Fibroblast of peridontal ligament (primary cell): ENCODE results near the gene GNA12.
A peak's percentile ranks its signal among the peaks of the same experiment; 100 is the strongest.

Source experiments
- DNase-seq: peaks from one replicate; pipeline ENCODE4 v3.0.0-alpha.2; 2010; ENCODE audit errors: extremely low read depth

Gene GNA12

DNA sequence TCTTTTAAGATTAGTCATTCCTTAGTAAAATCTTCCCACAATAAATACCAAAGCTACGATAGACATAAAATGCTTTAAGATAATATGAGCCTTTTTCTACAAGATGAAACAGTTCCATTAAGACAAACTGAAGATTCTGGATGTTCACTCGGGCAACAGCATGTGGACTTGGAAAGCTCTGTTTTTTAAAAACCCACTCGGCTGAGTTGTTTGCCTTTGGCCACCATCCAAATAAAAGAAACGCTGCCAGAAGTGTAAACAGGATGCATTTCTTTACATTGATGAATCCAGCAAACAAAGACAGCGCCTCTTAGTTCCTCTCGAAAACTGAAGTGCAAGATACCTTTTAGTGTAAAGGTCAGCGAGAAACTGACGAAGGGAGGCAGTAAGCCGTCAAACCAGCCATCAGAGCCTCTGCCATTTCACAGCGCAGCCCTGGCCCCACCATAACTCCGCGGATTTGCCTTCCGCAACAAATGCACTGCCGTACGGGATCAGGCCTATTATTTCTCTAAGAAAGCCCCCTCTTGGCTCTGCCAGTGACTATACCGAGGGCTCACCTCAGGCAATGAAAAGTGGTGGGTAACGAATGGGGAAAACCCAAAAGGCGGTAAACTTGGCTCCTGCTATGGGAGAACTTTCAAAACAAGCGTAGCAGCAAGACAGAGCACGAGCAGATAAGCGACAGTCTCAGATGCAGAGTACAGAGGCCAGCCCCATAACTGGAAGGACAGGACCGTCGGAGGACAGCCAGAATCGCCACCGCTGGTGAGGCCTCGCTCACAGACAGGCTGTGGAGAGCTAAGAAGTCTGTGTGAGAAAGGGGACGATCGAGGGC lies 41.4 kb downstream of the GNA12 start:
- DNase-seq = peak; percentile 39

DNA sequence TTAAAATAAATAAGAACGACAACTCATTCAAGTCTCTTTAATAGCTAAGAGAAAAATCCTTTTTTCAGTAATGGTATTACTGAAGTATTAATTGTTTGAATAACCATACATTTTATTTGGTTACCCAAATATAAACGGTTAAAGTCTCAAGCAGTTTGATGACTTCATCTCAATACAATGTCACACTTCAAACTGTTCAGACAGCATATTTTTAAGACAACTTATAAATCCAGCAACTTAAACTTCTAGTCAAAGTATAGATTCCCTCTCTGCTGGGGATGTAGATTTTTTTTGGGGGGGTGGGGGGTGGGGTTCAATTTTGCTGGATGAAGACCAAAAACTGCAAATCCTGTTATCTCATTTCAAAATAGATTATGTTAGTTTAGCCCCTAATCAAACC lies 42.0 kb downstream of the GNA12 start:
- peak; percentile 44 for DNase-seq

DNA sequence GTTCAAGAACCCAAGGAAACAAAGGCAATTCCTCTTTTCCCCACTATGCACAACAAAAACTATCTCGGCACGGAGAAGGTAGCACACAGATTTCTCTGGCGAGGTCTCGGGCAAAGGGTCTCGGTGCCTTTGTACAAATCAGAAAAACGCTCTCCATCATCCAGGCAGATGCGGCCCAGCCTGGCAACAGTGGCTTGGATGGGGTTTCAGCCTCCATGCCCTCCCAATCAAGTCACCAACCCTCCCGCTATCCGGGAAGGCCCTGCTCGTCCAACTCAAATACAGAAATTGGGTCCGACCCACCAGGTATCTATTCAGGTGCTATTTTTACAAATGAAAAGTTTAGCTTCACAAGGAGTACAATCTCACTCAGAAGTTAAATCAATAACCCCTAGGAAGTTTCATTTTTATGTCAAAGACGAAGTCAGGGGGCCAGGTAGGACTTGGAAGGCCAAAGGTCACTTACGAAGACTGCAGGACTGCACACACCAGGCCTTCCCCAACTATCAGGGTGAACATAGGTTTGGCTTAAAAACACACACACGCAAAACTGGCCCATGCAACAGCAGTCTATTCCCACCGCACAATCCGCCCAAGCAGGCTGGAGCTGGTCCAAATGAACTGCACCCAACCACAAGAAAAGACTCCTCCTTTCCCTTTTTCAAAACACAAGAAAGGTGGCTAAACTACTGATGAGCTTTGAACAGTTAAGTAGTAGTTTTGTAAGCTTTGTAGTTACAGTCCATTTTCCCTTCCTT lies 43.0 kb downstream of the GNA12 start:
- DNase-seq = peak; percentile 61

DNA sequence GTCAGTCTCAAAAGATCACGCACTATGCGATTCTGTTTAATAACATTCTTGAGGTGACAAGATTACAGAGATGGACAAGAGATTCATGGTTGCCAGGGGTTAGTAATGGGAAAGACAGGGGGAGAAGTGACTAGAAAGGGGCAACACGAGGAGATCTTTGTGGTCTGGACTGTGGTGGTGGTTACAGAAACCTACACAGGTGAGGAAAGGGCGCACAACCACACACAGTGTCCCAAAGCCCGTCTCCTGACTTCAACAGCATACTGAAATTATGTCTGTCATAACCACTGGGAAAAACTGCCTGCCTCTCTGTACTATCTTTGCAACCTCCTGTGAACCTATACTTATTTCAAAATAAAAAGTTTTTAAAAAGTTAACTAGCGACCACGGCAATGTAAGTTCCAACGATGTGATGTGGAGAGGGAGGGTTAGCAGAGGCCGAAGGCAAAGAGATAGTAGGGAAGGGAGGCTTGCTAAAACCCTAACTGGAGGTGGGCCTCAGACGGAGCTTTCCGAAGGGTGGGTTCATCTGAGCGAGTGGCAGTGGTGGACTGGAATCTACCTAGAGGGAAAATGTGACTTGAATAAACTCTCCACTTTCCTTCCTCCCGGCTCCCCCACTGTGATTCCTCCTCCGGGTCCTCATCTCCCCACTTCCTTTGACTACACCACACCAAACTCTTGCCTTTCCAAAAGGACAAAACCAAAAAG lies 43.7 kb downstream of the GNA12 start:
- DNase-seq = no peak

DNA sequence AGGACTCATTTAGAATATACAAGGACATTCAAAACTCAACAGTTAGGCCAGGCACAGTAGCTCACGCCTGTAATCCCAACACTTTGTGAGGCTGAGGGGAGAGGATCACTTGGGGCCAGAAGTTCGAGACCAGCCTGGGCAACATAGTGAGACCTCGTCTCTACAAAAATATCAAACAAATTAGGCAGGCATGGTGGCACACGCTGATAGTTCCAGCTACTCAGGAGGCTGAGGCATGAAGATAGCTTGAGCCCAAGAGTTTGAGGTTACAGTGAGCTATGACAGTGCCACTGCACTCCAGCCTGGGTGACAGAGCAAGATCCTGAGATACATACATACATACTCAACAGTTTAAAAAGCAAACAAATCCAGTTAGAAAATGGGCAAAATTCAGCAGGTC lies 44.9 kb downstream of the GNA12 start:
- DNase-seq = no peak

DNA sequence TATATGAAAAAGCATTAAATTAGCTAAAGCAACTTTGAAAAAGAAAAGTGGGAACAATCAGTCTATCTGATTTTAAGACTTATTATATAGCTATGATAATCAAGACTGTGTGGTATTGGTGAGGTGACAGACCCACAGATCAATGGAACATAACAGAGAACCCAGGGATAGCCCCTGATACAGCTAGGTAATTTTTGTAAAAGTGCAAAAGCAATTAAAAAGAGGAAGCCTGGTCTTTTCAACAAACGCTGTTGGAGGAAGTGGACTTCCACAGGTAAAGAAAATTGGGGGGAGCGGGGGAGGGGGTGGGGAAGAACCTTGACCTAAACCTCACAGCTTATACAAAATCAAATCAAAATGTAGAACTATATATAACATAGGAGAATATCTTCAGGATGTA lies 45.4 kb downstream of the GNA12 start:
- no peak for DNase-seq

DNA sequence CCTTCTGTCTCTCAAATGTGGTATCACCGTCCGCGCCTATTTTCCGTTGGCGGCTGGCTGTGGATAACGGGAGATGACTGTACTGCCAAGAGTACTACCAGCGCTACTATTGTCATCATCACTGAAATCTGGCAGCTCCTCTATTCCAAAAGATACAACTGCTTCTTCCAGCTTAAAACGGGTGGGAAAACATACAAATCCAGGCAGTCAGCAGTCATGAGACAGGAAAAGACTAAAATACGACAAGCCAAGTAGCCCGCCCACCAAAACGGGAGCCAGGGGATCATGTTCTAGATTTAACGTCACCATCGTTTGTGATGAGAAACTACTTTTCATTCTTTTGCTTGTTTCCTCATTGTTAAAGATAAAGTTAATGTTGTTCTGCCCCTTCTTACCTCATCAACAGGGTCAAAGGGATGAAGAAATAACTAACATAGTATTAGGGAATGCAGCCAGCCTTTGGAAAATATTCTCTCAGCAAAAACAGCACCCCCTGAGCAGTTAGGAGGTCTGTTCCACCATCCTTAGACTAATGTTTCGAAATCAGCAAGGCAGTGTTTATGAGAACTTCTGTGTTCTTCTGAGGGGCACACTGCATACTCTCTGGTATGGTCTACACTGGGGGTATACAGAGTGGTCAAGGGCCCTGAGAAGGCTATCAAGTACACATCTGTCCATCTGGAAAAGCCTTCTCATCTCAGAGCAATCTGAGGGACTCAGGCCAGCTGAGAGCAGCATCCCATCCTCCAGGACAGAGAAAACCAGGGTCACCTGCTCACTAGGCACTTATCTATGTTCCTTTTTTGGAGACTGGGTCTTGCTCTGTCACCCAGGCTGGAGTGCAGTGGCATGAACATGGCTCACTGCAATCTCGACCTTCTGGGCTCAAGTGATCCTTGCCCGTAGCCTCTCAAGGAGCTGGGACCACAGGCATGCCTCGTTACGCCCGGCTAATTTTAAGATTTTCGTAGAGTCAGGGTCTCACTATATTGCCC lies 47.5 kb downstream of the GNA12 start:
- peak; percentile 84 for DNase-seq

DNA sequence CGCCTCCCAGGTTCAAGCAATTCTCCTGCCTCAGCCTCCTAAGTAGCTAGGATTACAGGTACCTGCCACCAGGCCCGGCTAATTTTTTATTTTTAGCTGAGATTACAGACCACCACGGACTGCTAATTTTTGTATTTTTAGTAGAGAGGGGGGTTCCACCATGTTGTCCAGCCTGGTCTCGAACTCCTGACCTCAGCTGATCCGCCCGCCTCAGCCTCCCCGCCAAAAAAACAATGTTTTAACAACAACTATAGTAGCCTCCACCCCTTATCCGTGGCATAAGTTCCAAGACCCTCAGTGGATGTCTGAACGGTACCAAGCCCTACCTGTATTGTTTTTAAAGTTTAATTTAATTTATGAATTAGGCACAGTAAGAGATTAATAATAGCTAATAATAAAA lies 48.2 kb downstream of the GNA12 start:
- DNase-seq = no peak

DNA sequence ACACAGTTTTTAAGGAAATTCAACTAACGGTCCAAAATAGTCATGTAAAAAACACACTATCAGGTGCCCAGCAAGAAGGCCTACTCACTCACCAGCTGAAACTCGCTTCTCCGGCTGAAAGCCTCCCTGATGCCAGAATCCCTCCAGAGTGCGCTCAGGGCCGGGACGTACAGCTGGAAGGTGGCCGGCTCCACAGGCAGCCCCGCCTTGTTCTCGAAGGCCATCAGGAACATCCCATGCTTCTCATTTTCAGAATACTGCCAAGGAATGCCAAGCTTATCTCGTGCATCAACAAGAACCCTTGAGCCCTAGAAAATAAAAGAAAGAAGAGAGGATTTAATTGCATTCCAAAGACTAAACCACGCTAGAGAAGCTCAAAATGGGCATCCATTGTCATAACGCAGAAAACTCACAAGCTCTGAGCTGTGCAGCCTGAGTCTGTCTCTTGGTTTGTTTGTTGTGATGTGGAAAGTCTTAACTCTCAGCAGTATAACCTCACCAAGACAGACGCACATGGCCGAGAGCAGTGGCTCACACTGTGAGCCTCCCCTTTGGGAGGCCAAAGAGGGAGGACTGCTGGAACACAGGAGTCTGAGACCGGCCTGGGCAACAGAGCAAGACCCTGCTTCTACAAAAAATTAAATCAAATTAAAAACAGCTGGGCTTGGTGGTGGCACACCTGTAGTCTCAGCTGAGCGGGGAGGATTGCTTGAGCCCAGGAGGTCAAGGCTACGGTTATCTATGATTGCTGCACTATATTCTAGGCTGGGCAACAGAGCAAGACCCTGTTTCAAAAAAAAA lies 49.1 kb downstream of the GNA12 start:
- no peak for DNase-seq

DNA sequence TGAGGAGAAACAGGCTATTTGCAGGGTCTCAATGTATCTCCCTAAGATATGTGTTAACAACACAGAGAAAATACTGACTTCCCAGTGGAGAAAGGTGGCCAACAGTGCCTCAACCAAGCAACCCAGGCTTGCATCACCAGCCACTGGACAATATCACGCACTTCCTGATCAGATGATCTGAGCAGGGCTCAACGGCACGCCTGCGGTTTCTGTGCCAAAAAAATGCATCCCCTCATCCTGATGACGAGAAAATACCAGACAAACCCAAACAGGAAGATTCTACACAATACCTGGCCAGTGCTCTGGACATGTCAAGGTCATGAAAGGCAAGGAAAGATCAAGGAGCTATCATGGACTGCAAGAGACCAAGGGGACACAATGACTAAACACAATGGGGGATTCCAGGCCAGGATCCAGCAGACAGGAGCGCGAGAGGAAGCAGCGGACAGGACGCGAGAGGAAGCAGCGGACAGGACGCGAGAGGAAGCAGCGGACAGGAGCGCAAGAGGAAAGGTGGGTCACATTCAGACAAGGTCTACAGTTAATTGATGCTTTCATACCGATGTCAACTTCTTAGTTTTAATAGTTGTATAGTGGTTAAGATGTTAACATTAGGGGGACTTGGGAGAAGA lies 51.1 kb downstream of the GNA12 start:
- DNase-seq = no peak

DNA sequence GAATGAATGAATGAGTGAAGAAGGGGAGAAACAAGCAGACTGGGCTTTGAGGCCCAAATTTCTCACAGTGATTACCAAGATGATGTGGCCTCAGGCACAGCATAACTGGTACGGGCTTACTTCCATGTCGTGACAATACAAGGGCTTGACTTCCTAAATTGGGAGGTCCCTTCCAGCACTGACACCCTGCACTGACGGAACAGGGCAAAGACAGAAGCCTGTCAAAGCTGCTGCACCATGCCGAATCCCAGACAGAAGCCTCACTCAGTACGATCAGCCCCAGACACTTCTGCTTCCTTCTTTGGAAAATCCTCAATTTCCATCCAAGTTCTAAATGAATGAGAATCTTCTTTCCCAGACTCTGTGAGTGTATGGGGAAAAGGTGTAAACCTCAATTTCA lies 51.9 kb downstream of the GNA12 start:
- DNase-seq = no peak

DNA sequence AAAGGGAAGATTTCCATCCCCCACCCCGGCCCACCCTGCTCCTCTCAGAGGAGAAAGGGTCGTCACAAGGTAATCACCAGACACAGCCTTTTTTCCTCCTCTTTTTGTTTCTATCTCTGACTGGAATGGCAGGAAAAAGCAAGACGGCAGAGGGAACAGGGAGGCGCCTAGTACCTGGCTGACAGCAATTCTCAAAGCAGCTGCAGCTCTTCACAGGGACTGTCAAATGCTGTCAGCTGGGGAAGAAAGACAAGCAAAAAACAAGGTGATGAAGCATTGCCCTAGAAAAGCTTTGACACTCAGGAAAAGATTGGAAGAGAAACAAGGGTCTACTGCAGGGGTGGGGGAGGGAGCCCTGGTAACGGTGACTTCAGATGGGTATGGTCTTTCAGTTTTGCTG lies 52.7 kb downstream of the GNA12 start:
- DNase-seq = no peak

DNA sequence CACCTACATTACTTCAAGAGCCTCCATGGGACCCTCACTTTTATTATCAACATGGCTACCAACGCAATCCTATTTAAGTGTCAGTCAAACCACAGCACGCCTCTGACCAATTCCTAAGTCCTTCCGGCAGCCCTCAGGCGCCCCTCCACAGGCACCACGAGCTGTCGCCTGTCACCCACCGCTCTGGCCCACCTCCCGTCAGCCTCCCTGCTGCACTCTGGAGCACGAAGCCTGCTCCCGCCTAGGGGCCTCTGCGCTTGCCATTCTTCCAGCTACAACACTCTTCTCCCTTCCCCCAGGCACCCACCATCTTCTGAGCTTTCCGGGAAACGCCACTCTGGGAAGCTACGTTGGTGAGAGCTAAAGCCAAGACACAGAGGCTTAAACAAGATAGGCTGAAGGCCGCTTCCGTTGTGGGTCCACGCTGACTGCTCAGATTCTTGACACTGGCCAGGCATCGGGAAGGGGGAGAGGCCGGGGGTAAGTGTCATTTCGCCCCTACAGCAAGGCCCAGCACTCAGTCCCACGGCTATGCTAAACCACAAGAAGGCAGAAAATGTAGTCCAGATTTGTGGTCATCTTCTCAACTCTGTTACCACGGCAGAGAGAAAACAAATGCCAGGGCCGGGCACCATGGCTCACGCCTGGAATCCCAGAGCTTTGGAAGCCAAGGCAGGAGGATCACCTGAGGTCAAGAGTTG lies 56.7 kb downstream of the GNA12 start:
- no peak for DNase-seq

DNA sequence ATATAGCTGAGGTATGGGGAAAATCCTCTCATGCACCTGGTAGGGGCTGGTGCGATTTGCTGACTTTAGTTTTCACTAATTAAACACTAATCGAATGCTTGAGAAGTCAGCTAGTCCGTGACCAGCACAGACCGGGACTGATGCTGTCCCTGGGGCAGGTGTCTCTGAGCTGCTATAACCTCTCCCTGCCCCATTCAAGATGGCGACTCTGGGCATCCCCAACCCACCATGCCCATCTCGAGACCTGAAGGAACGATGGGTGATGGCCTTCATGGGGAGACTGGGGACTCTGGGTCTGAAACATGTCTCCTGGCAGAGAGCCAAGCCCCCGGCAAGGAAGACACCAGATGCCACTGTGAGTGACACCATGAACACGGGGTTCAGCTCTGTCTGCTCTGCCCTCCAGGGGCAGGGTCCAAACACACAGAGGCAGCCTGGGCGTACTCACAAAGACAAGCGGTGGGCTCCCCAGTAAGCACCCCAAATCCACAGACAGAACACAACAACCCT lies 57.4 kb downstream of the GNA12 start:
- DNase-seq = no peak

DNA sequence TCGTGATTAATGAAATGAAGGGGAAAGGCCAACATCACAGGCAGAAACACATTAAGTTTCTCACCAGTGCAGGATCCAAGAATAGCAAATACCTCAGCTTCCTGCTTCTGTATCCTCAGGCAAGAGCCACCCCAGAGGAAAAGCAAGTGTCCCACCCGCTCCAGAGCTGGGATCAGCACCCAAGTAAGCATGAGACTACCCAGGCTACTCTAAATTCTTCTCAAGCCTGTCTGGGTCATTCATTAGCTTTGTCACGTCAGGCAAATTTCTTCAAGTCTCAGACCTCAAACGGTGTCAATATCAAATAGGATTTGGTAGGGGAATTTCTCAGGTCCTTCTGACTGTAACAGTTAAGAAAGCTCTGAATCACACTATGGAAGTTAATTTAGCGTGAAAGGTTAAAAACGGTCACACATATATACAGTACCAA lies 59.0 kb downstream of the GNA12 start:
- no peak for DNase-seq

DNA sequence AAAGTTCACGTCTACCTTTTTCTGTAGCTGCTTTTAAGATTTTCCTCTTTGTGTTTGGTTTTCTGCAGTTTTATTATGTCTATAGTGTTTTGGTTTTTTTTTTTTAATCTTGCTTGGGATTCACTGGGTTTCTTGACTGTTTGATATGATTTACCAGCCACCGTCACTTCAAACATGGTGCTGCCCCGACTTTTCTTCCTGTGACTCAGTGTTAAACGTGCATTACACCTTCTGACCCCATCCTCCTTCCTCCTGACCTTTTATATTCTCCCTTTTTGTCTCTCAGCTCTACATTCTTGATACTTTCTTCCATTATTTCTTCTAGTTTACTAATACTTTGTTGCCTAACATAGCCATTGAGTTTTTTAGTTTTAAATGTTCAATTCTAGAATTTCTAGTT lies 61.5 kb downstream of the GNA12 start:
- DNase-seq = no peak

DNA sequence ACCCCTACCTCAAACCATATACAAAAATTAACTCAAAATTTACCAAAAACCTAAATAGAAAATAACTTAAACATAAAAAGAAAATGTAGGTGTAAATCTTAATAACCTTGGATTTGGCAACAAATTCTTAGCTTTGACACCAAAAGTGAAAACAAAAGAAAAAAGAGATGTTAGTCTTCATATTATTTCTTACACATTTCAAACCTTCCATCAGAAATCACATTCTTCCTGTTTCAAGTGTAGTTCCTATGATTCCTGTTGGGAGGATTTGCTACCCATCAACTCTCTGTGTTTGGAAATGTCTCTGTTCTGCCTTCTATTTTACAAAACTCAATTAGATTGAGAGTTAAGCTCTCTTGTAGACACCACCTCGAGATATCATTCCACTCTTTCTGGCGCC lies 62.0 kb downstream of the GNA12 start:
- no peak for DNase-seq

DNA sequence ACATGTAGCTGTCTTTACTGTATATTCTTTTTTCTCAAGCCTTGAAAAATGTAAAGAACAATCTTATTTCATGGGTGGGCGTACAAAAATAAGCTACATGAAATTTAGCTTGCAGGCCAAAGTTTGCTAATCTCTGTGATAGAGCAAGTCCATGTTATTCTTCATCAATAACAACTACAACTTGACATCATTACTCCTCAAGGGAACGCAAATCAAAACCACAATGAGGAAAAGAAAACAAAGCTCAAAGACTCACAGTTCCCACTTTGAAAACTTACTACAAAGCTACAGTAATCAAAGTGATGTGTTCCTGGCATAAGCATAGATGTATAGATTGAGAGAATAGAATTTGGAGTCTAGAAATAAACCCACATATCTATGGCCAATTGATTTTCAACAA lies 62.5 kb downstream of the GNA12 start:
- peak; percentile 78 for DNase-seq

DNA sequence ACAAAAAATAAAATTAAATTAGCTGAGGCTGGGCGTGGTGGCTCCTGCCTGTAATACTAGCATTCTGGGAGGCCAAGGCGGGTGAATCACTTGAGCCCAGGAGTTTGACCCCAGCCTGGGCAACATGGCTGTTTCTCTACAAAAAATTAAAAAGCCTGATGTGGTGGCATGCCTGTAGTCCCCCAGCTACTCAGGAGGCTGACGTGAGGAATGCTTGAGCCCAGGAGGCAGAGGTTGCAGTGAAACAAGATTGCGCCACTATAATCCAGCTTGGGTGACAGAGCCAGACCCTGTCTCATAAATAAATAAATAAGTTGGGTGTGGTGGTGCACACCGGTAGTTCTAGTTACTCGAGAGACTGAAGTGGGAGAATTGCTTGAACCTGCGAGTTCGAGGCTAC lies 65.1 kb downstream of the GNA12 start:
- no peak for DNase-seq
